ENCODE data around the gene BLMH. TPM values are rescaled to one million over a fixed set of nuclear protein-coding genes. Genes with fewer than 3 reads are reported as not detected.

BLMH gene
- total RNA-seq (2021; ENCODE audit: unreplicated experiment) (59.0 TPM), Bru-seq, nascent RNA (percentile 83 among the genes with signal in this experiment), BruChase-seq, experiment 1, labeled RNA remaining after a 2-hour chase (percentile 74 among the genes with signal in this experiment), BruChase-seq, experiment 2, labeled RNA remaining after a 6-hour chase (percentile 81 among the genes with signal in this experiment)
- polyA plus RNA-seq (2012; ENCODE audit: insufficient read length) = 41.7 TPM
- long read RNA-seq, transcript BLMH-201 (12 exons, 2,365 nt) = major isoform, 91 of 149 reads
- long read RNA-seq, transcript BLMH-206 (1 exons, 2,079 nt) = minor isoform, 33 of 149 reads
- long read RNA-seq, partial matches to known transcripts = 12 of 149 reads
- long read RNA-seq, other reads (novel, unspliced or antisense) = 12 of 149 reads

GRCh38 chr17:30291543-30292285, at the start of gene BLMH:
TSS of gene BLMH (minus strand) at chr17:30291944. CDS start at chr17:30291819, 125 bp downstream.
- peaks cover 11% of the 10 kb centered on the region for H3K4me1 ChIP-seq (ENCODE audit: control insufficient read depth, insufficient read depth, low read length)
- TF ChIP-seq POLR2AphosphoS5 (IDR thresholded peaks at IDR 0.05; ENCODE audit: low read depth, low read length) = peak; percentile 81
- TF ChIP-seq SIN3A (IDR thresholded peaks at IDR 0.05; ENCODE audit: borderline replicate concordance, insufficient read depth, low read depth, low read length) = peak; percentile 85; the same call in 1 of the 2 replicates
- no peak for TF ChIP-seq TCF7L2 (IDR thresholded peaks at IDR 0.05; ENCODE audit: low read depth, low read length)
- no peaks in the 10 kb centered on the region for H3K9me3 ChIP-seq (ENCODE audit: control insufficient read depth, insufficient read depth, low read depth, low read length)
- no peak for DNase-seq (ENCODE audit: low read depth, low spot score)
- peak within 1 kb of the TSS; percentile 91 for H3K27ac ChIP-seq (ENCODE audit: low read length)
- peak within 1 kb of the TSS; percentile 84 to 93 for H3K4me3 ChIP-seq (ENCODE audit: low read depth in 2 of 2, low read length in 2 of 2)
- ChIA-PET POLR2A (interaction anchor here (0.6 to 0.7 kb wide), 4 partner anchors 25 to 90 kb away, joined by 3 to 4 read pairs (median 3); no protein-coding TSS in a partner anchor), CTCF (interaction anchor here (1.1 kb wide), 1 partner anchor 185 kb away, joined by 3 read pairs; no protein-coding TSS in a partner anchor)
- H3K27me3 ChIP-seq (ENCODE audit: control insufficient read depth, insufficient read depth, low read length) = no peaks in the 10 kb centered on the region
- peaks cover 16% of the 10 kb centered on the region for H3K36me3 ChIP-seq (ENCODE audit: control insufficient read depth, insufficient read depth, low read length)
- in situ Hi-C loops (cut with HindIII; ENCODE audit: low pct_unique_long_range_greater_than_20kb, low sequenced_read_pairs) = no loop called here
- no TSS peak for BruUV-seq (replicated peaks)
- peak; percentile 98 for ATAC-seq
- intact Hi-C loops (cut with micrococcal nuclease; ENCODE audit: unreplicated experiment) = no loop called here

- Histone ChIP-seq H3K9me3 (ENCODE audit: control insufficient read depth, insufficient read depth, low read depth, low read length) (no peaks in the 10 kb centered on the region), H3K36me3 (ENCODE audit: control insufficient read depth, insufficient read depth, low read length) (no peaks in the 10 kb centered on the region), H3K27me3 (ENCODE audit: control insufficient read depth, insufficient read depth, low read length) (no peaks in the 10 kb centered on the region), H3K4me1 (ENCODE audit: control insufficient read depth, insufficient read depth, low read length) (peaks cover 20% of the 10 kb centered on the region), H3K27ac (ENCODE audit: low read length) (no peak overlapping the region), H3K4me3 (ENCODE audit: low read depth in 2 of 2, low read length in 2 of 2) (no peak overlapping the region)
- ATAC-seq (no peak), DNase-seq (ENCODE audit: low read depth, low spot score) (no peak)
- no peak for TF ChIP-seq SIN3A (IDR thresholded peaks at IDR 0.05; ENCODE audit: borderline replicate concordance, insufficient read depth, low read depth, low read length)
- TF ChIP-seq POLR2AphosphoS5 (IDR thresholded peaks at IDR 0.05; ENCODE audit: low read depth, low read length) = no peak
- TF ChIP-seq REST (IDR thresholded peaks at IDR 0.05; ENCODE audit: insufficient read depth in 1 of 2, low read depth in 2 of 2, low read length in 1 of 2) = no peak
- no peak for TF ChIP-seq CTCF (IDR thresholded peaks at IDR 0.05)
- TF ChIP-seq TCF7L2 (IDR thresholded peaks at IDR 0.05; ENCODE audit: low read depth, low read length) = no peak
- BruUV-seq (replicated peaks) = no TSS peak
- intact Hi-C loops (cut with micrococcal nuclease; ENCODE audit: unreplicated experiment) = no loop called here
- ChIA-PET CTCF (interaction anchor here (0.6 to 0.7 kb wide), 7 partner anchors 8 to 480 kb away, joined by 3 to 12 read pairs (median 3); no protein-coding TSS in a partner anchor), POLR2A (interaction anchor here (0.7 kb wide), 2 partner anchors 134 to 283 kb away, joined by 10 to 15 read pairs; no protein-coding TSS in a partner anchor)
- in situ Hi-C loops (cut with HindIII; ENCODE audit: low pct_unique_long_range_greater_than_20kb, low sequenced_read_pairs) = no loop called here
These were observed 49.1 kb upstream of the BLMH start for GRCh38 chr17:30340801-30341356.

Data from Panc1 (cell line).